GM18868 (cell line): ENCODE measurements around the gene CEP89.
"Not testable (repeated sequence)": the region's sequence is repeated elsewhere in the genome, so short reads cannot be mapped to it uniquely, and the experiment has no call there.

ENCODE experiments used
- ATAC-seq: cut with Tn5 transposase; IDR thresholded peaks from one replicate; pipeline ENCODE4 v1.9.1; 2021; ENCODE audit warnings: mild to moderate bottlenecking, moderate library complexity; ENCODE audit not compliant: unreplicated experiment

Gene CEP89

DNA sequence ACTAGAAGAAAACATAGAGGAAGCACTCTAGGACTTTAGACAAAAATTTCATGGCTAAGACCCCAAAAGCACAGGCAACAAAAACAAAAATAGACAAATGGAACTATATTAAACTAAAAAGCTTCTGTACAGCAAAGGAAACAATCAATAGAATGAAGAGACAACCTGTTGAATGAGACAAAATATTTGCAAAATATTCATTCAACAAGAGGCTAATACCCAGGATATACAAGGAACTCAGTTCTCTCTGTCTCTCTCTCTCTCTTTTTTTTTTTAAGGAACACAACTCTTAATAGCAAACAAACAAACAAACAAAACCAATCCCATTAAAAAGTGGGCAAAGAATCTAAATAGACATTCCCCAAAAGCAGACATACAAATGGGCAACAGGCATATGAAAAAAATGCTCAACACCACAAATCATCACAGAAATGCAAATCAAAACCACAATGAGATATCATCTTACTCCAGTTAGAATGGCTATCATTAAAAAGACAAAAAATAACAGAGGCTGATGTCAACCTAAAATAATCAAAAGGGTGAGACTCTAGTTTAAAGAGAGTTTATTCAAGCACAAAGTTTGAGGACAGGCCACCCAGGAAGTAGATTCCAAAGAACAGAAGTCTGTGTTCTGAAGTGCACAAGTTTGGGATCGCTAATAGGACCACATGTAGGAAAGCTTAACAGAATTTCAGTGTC is 75.1 kb downstream of the CEP89 start:
- ATAC-seq = no peak

DNA sequence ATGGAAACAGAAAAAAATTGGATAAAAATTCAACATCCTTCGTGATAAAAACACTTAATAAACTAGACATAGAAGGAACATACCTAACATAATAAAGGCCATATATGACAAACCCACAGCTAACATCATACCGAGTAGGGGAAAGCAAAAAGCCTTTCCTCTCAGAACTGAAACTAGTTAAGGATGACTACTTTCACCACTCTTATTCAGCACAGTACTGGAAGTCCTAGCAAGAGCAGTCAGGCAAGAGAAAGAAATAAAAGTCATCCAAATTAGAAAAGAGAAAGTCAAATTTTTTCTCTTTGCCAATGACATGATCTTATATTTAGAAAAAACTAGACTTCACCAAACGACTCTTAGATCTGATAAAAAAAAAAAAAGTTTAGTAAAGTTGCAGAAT is 76.4 kb downstream of the CEP89 start:
- ATAC-seq = peak; percentile 97

DNA sequence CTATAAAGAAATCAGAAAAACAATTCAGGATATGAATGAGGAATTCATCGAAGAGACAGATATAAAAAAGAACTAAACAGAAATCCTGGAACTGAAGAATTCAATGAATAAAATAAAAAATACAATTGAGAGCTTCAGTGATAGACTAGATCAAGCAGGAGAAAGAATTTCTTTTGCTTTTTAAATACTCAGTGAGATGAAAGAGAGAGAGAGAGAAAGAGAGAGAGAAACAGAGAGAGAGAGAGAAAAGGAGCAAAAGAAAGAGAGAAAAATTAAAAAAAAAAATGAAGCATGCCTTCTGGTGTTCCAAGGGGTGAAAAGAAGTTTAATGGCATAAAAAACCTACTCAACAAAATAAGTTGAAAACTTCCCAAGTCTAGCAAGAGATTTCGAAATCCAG is 80.1 kb downstream of the CEP89 start:
- ATAC-seq = no peak

DNA sequence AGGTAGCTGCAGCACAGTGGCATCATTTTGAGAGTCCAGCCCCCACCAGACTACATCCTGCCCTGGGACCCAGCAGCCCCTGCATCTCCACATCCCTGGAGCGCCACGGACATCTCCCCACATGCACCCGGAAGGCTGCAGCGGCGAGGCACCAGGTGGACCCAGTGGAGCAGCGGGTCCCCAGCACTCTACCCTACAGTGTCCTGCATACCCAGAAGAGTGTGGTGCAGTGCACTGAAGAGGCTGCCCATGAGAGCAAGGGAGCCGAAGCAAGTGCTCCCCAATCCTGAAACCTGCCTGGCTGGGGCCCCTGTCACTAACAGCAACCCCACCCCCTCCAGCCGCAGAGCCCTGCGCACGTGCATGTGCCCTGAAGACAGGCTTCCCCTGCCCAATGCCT is 80.9 kb downstream of the CEP89 start:
- no peak for ATAC-seq

DNA sequence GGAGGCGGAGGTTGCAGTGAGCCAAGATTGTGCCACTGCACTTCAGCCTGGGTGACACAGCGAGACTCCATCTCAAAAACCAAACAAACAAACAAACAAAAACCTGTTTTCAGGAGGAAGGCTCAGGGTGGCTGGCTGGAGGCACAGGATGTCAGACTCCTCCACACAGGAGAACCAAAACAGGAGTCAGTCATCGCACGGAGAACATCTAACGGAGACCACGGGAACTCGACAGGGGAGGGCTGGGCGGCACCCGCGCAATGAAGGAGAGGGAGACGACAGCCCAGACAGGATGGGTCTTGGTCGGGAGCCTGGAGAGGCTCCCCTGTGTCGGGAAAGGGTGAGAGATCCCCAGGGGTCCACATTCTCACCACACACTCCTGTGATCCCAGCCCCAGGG is 81.4 kb downstream of the CEP89 start:
- ATAC-seq = no peak

DNA sequence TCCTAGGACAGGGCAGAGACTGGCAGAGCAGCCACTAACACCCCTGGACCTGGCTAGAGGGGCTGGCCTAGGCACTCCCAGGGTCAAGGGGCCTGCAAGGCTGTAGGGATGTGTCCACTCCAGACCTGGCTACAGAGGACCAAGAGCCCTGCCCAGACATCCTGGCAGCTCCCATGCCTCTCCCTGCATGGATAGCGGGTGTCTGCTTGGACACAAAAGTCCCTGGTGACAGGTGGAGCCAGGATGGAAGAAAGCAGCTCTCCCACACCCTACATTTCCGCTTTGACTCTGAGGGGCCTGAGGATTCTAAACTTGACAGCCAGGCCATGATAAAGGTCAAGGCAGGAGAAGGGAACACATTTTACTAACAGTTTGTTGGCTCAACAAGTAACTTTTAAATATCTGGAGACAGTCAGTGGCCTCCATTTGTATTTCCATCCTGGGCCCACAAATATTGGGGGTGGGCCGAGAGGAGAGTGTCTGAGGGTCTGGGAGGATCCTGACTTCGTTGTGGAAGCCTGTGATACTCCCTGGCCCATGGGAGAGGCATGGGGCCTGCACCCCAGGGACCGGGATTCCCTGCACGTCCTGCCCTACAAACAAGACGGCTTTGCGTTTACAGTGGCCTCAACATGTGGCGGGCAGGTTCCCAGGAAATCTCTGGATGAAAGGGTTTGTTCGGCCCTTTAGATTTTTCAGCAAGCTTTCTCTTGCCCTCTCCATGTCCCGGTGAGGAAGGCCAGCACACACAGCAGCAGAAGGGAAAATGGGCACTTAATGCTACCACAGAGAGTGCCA is 82.4 kb downstream of the CEP89 start:
- ATAC-seq = no peak

DNA sequence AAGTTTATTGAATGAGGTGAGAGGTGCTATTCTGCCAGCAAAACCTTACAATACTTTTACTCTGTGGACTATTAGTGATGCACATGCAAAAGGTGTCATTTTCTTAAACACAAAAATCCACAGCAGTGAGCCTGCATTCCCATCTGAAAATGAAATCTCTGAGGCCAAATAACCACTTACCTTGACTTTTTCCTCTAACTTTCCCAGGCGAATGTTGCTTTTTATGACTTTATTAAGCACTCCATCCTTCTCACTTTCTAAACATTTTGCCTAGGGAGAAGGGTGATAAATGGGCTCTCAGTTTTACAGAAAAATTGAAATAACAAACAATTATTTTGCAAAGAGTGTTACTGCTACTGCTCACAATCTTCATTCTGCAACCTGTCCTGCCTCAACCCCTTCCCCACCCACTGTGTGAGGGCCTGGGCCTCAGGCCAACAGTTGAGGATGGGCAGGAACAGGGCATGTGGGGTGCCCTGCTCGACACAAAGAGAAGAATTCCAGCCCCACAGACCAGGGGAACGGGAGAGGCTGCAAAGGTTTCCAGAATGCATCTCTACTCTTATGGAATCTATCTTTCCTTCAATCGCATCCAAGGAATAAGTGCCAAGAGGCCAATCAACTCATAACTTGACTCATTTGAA is 84.1 kb downstream of the CEP89 start:
- no peak for ATAC-seq

DNA sequence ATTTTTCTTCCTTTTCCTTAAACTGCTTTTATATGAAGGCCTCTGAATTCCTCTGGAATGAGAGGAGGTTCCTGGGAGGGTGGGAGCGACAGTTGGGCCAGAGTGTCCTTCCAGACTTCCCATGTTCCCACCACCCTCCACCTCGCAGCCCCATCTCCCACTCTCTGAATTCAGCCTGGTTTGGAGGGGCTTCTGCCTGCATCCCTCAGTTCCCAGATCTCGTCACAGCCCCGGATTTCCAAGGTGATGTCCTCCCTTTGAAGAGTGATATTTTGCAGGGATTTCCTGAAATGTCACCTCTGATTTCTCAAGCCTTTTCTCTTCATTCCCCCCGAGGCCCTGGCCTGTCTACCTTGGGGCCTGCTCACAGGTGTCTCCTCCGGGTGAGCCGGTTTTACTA is 85.5 kb downstream of the CEP89 start:
- ATAC-seq = no peak

DNA sequence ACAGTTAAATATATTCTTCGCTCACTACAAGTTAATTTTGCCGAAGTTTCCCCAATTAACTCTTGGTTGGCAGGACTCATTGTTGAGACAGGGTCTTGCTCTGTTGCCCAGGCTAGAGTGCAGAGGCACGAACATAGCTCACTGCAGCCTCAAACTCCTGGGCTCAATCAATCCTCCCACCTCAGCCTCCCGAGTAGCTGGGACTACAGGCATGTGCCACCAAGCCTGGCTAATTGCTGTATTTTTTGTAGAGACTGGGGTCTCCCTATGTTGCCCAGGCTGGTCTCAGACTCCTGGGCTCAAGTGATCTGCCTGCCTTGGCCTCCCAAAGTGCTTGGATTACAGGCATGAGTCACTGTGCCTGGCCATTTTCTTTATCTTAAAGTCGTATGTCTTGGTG is 86.5 kb downstream of the CEP89 start:
- not testable (repeated sequence) for ATAC-seq

DNA sequence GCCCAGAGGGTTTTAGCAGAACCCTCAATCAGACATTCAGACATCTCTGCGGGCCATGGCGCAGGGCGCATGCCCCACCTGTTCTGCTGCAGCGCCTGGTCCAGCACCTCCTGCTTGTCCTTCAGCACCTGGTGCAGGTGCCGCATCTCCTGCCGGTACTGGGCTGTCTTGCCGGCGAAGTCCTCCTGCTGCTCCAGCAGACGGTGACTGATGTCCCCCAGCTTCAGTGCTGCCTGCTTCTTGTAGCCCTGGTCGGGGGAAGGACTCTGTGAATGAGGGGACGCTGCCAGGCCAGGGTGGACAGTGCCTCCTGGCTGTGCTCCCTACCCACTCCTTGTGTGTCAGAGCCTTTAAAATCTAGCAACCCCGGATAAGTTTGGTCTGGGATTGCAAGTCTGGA is 90.0 kb downstream of the CEP89 start:
- no peak for ATAC-seq

DNA sequence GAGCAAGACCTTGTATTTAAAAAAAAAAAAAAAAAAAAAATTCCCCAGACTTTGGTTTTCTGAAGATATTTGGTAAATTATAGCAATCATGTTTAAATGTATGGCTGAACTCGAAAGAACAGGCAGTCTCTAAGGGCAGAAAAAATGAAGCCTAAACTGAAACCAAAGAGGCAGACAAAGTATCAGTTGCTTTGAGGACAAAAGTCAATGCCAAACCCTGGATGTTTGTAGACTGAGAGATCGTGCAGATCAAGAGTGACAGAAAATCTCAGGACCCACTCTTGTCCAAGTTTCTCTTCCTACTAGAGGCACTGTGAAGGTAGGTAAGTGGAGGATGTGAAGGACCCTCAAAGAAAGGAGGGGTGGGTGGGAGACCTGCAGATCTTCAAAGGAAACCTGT is 91.1 kb downstream of the CEP89 start:
- no peak for ATAC-seq

DNA sequence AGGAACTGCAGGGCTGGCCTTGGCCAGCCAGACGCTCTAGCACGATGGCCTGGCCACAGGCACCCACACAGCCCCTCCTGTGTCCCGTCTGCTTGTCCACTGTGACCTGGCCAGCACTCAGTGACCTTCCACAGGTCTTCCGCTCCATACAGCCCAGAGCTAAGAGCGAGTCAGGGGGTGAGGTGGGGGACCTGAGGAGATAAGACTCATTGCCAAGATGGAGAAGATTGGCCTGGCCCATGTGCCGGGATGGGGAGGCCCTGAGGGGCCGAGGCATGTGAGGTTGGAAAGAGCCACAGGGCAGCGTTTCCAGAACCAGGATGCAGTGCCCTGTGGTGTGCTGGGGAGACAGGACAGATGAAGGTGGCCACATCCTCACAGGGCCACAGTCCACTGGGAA is 92.0 kb downstream of the CEP89 start:
- ATAC-seq = no peak

DNA sequence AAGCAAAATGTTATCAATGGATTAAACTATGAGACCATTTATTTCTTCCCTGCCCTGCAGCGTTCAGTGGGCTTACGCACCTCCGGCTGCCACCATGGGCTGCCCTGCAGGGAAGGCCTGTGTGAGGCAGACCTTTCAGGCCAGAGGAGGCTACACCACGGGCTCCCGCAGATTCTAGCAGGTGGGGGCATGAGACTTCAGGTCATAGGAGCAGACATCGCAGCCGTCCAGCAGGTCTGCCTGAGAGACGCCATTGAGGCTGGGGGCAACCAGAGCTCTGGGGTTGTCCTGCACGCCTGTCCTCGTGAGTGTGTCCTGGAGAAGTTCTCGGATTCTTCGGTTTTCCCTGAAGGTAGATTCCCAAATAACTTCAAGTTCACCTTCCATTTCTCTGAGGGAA is 92.8 kb downstream of the CEP89 start:
- ATAC-seq = no peak

DNA sequence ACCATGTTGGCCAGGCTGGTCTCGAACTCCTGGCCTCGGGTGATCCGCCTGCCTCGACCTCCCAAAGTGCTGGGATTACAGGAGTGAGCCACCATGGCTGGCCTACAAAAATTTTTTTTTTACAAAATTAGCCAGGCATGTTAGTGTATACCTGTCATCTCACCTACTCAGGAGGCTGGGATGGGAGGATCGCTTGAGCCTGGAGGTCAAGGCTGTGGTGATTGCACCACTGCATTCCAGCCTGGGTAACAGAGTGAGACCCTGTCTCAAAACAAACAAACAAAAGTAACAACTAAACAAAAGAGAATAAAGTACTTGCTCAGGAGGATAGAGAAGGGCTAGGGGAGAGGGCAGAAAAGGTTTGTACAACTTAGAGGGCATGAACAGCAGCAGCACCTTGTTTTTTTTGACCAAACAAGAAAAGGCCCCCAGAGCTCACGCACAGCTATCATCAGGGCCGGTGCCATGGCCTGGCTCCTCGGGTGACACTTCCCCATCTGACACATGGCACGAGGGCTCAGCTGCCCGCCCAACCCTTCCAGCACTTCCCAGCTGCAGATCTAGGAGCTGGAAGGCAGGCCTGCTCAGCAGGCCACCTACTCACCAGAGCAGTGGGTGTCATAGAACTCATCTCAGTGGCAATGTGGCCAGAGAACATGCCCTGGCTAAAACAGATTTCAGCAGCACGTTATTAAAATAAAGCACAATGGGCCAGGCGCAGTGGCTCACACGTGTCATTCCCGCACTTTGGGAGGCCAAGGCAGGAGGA is 93.6 kb downstream of the CEP89 start:
- ATAC-seq = no peak

DNA sequence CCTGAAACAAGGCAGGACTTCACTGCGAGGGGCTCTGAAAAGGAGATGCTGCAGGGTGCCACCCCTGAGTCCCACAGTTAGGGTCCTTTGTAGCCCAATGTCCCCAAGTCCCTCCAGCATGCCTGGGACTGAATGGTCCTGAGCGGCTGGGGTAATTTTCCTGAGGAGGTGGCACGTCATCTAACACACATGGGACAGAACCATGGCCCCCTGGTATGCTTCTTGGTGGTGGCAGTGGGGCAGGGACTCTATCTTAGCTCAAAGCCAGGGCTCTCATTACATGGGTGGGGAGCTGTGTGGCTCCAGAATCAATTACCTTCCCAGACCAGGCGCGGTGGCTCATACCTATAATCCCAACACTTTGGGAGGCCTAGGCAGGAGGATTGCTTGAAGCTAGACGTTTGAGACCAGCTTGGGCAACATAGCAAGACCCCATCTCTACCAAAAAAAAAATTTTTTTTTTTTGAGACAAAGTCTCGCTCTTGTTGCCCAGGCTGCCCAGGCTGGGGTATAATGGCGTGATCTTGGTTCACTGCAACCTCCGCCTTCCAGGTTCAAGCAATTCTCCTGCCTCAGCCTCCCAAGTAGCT is 94.3 kb downstream of the CEP89 start:
- ATAC-seq = no peak

DNA sequence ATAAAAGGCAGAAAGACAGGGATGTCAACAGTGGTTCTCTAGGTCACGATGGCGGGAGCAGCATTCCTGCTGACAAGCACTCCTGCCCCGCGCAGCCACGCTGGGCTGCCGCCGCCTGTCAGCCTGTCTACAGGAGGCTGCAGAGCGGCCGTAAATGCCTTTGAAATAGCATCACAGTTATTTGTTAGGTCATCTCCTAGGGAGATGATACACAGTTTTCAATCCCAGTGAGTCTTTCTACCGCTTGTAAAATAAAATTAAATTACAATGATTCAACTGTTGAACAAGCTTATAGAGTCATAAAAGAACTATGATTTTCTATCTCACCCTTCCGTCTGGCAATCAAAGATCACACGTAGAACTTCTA is 94.9 kb downstream of the CEP89 start:
- no peak for ATAC-seq

DNA sequence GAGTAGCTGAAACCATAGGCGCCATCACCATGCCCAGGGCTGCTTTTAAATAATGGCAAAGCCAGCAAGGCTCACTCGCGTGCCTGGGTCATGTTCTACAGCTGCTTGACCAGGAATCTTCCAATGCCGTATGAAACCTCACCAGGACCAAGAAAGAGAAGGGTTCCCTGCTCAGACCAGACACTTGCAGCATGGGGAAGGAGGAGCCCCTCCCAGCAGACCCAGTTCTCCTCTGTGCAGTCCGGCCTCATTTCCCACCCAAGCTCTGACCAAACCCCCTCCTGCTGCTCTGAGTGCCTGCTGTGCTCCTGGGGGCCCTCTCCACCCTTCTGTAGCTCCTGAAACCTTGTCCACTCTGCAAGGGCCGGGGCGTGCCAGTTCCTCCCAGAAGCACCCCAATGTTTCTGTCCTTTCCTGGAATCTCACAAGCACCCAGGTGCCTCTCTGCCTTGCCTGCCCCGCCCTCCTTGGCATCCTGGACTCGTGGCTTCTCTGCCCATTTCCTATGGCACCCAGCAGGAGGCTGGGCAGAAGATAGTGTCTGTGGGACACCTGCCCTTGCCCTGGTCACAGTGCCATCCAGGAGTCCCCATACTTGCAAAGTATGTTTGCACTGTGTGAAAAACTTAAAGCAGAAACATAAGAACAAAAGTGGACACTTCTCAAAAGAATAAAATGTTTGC is 95.4 kb downstream of the CEP89 start:
- ATAC-seq = no peak

DNA sequence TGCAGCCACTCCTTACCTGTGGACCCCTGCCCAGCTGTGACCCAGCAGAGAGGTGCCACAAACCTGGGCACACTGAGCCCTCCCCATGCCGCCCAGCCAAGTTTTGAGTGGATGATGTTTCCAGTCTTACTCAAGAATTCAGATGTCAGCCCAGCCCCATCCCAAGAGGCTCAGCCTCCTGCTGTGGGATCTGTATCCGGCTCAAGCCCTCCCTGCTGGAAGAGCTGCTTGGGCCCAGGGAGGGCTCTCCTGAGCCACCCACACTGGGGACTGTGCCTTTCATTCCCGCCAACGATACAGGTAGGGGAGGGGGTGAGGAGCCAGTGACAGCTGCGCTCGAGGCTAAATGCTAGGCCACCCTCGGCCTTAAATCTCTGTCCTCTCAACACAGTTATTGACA is 96.3 kb downstream of the CEP89 start:
- no peak for ATAC-seq

DNA sequence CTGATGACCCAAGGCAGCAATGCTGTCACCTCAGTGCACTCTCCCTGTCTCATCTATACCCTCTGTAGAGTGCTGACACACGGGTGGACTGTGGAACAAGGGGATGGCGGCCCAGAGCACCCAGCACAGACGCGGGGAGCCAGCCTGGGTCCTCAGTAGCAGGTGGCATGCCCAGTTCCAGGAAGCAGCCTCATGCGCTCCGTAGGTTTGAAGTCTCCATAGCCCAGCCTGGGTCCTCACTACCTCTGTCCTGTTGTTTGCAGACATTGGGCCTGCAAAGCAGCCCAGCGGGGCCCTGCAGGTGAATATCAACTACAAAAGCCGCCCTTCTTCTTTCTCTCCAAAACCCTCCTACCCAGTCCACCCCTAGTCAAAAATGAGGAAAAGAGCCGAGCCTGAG is 97.2 kb downstream of the CEP89 start:
- no peak for ATAC-seq

DNA sequence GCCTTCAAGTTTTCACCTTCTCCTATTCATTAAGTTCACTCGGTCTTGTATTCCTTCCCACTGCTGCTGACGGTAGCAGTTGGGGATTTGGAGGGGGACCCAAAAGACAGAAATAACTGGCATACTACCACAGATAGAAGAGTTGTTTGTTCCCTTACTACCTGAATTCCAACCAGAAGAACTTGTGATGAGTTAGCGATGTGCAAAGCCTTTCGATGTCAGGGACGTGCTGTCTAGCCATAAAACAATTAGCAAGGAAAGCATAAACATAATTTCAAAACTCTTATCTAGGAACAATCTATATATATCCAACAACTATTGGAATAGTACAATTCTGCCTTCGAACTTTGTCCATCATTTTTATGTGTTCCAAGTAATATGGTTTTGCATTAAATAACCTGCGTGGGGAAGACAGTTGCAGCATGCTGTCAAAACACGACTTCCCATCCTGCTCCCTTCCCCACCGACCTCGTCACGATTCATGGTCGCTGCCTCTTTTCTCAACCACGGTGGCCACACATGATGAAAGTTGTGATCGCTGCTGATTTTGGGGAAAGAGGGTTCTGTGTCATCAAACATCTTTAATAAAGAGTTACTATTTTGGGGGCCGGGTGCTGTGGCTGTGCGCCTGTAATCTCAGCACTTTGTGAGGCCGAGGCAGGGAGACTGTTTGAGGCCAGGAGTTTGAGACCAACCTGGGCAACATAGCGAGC is 98.4 kb downstream of the CEP89 start:
- no peak for ATAC-seq
